PC-9 (cell line): ENCODE results near the gene SRA1. TPM values are rescaled to one million over a fixed set of nuclear protein-coding genes. Genes with fewer than 3 reads are reported as not detected.

Experiments used
- BruUV-seq: library from RNA; stranded (reverse); fragments of 400-500 nt; replicated peaks from 2 replicates; lab custom pipeline; 2021; lab: Mats Ljungman, UMichigan
- CTCF ChIA-PET: fragments of 300-600 bp; sonication (Branson Sonifier 250); formaldehyde crosslinking; loops from one replicate; lab custom pipeline; 2022; ENCODE audit warnings: antibody characterized with exemption; lab: Charles Lee
- POLR2A ChIA-PET: fragments of 300-600 bp; sonication (Branson Sonifier 250); formaldehyde crosslinking; loops from one replicate; lab custom pipeline; 2022; ENCODE audit warnings: antibody characterized with exemption; ENCODE audit not compliant: unreplicated experiment; lab: Charles Lee
- DNase-seq, 2 experiments: peaks; one replicate each; pipeline versions ENCODE4 v3.0.0 to v3.0.0-alpha.2; 2015 to 2022; ENCODE audit warnings: mixed read lengths in 1 of 2
- H2AFZ ChIP-seq: fragments of 200-600 bp; sonication (generic); 2 replicates; pipeline ENCODE4 v1.8.1; 2017; ENCODE audit warnings: antibody characterized with exemption
- H3F3A ChIP-seq: fragments of 200-600 bp; sonication (generic); 2 replicates; pipeline ENCODE4 v1.8.1; 2017; ENCODE audit warnings: antibody characterized with exemption, mild to moderate bottlenecking, low read depth; ENCODE audit not compliant: insufficient read depth
- H3K27ac ChIP-seq: fragments of 200-600 bp; sonication (generic); 2 replicates; pipeline ENCODE4 v1.6.1; 2016; ENCODE audit warnings: mixed run types
- H3K27me3 ChIP-seq: fragments of 200-600 bp; sonication (generic); 2 replicates; pipeline ENCODE4 v1.6.1; 2016; ENCODE audit warnings: low read depth, mixed run types; ENCODE audit not compliant: insufficient read depth
- H3K36me3 ChIP-seq: fragments of 200-600 bp; sonication (generic); 2 replicates; pipeline ENCODE4 v1.6.1; 2016; ENCODE audit warnings: low read depth, mixed run types
- H3K4me1 ChIP-seq: fragments of 200-600 bp; sonication (generic); replicated peaks from 2 replicates; pipeline ENCODE4 v1.6.1; 2016; ENCODE audit warnings: mixed run types; ENCODE audit not compliant: insufficient read depth
- H3K4me2 ChIP-seq: fragments of 200-600 bp; sonication (generic); 2 replicates; pipeline ENCODE4 v1.6.1; 2017; ENCODE audit warnings: mixed run types
- H3K4me3 ChIP-seq: fragments of 200-600 bp; sonication (generic); 2 replicates; pipeline ENCODE4 v1.6.1; 2016; ENCODE audit warnings: mixed run types
- H3K79me2 ChIP-seq: fragments of 200-600 bp; sonication (generic); 2 replicates; pipeline ENCODE4 v1.6.1; 2017; ENCODE audit warnings: low read depth, mixed run types
- H3K9me2 ChIP-seq: fragments of 200-600 bp; sonication (generic); 2 replicates; pipeline ENCODE4 v1.8.1; 2017; ENCODE audit warnings: mild to moderate bottlenecking; ENCODE audit not compliant: insufficient read depth
- H3K9me3 ChIP-seq: fragments of 200-600 bp; sonication (generic); 2 replicates; pipeline ENCODE4 v1.8.1; 2016; ENCODE audit warnings: low read depth; ENCODE audit not compliant: insufficient read depth
- H4K20me1 ChIP-seq: fragments of 200-600 bp; sonication (generic); 2 replicates; pipeline ENCODE4 v1.8.1; 2017; ENCODE audit not compliant: insufficient read depth
- EZH2 ChIP-seq: fragments of 200-600 bp; sonication (generic); IDR thresholded peaks from 2 replicates; pipeline ENCODE4 v1.8.0; 2017; ENCODE audit warnings: antibody characterized with exemption, low read depth
- intact Hi-C: fragments of 100-400 bp; cut with micrococcal nuclease; formaldehyde crosslinking; loops from one replicate; pipeline ENCODE4 v1.10.0; 2022; ENCODE audit not compliant: unreplicated experiment
- total RNA-seq: library from RNA; stranded (reverse); gene quantifications from 2 replicates; pipeline ENCODE4 v1.2.3, GENCODE V29; 2021
- TF ChIP-seq, protein P1 (sequence below): fragments of 200-600 bp; sonication (generic); conservative IDR thresholded peaks from 2 replicates; pipeline ENCODE4 v1.6.1; 2017; ENCODE audit warnings: mixed run types, antibody characterized with exemption, mild to moderate bottlenecking, moderate library complexity

The SRA1 gene
- total RNA-seq, 1 experiment from 2014 or later = 36.1 TPM

DNA sequence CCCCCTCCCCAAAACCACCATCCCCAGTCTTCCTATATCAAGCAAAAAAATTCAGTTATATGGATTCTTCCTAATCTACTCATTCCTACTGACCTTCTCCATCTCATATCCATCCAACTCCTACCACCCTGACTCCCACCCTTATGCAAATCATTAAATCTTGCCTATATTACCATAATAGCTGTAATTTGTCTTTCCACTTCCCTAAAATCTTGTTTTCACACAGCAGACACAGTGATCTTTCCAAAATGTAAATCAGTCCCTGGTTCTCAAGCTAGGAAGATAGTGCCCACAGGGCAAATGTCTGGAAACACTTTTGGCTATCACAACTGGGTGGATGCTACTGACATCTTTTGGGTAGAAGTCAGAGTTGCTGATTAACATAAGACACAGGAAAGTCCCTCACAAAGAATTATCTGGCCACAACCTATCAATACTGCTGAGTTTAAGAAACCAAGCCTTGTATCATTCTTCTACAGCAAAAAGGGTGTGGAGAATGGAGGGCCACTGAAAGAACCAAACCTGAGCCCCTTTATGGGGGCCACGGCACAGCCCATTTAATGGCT is 1.4 kb downstream of the SRA1 start:
- Histone ChIP-seq H3K4me2 (peak overlapping the region; percentile 90), H4K20me1 (no peaks in the 10 kb centered on the region), H3K4me1 (peaks cover 10% of the 10 kb centered on the region), H3K9me2 (no peaks in the 10 kb centered on the region), H3K27me3 (no peaks in the 10 kb centered on the region), H3K79me2 (peaks cover 29% of the 10 kb centered on the region), H3K4me3 (peak overlapping the region; percentile 73), H3K27ac (no peak overlapping the region), H3F3A (peaks cover 18% of the 10 kb centered on the region; the same call in 1 of the 2 replicates), H3K9me3 (no peaks in the 10 kb centered on the region), H2AFZ (no peak overlapping the region), H3K36me3 (no peaks in the 10 kb centered on the region)
- no TSS peak for BruUV-seq
- TF ChIP-seq, protein P1, sequence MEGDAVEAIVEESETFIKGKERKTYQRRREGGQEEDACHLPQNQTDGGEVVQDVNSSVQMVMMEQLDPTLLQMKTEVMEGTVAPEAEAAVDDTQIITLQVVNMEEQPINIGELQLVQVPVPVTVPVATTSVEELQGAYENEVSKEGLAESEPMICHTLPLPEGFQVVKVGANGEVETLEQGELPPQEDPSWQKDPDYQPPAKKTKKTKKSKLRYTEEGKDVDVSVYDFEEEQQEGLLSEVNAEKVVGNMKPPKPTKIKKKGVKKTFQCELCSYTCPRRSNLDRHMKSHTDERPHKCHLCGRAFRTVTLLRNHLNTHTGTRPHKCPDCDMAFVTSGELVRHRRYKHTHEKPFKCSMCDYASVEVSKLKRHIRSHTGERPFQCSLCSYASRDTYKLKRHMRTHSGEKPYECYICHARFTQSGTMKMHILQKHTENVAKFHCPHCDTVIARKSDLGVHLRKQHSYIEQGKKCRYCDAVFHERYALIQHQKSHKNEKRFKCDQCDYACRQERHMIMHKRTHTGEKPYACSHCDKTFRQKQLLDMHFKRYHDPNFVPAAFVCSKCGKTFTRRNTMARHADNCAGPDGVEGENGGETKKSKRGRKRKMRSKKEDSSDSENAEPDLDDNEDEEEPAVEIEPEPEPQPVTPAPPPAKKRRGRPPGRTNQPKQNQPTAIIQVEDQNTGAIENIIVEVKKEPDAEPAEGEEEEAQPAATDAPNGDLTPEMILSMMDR = no peak
- no peak for TF ChIP-seq EZH2
- intact Hi-C loops = loop anchor here (2.0 kb wide), 2 partner anchors 91 to 163 kb away; partner anchors contain the start of genes IK and NDUFA2
- POLR2A ChIA-PET = no interaction called here
- no peak for DNase-seq
- CTCF ChIA-PET = no interaction called here

DNA sequence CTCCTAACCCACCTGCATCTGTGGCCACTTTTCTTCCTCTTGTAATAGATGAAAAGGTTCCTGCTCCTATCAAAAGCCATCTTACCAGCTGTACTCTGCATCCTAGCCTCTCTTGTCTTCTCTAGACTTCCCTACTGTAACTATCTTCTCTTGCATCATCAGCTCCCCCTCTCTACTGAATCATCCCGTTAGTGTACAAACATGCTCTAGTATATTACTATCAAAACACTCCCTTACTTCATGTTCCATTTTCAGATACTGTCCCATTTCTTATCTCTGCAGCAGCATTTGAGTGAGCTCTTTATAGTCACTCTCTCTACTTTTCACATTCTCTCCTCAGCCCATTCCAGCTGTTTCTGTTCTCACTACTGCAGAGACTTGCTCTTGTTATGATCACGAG is 2.8 kb downstream of the SRA1 start:
- no peaks in the 10 kb centered on the region for H3K27me3 ChIP-seq
- no peak for DNase-seq
- POLR2A ChIA-PET = interaction anchor here (0.6 to 1.0 kb wide), 2 partner anchors 56 to 146 kb away, joined by 3 to 12 read pairs; partner anchors contain the start of gene ZMAT2
- CTCF ChIA-PET = no interaction called here
- H3K4me1 ChIP-seq = peaks cover 10% of the 10 kb centered on the region
- peaks cover 22% of the 10 kb centered on the region; the same call in 1 of the 2 replicates for H3F3A ChIP-seq
- no peak overlapping the region for H3K4me2 ChIP-seq
- H3K9me3 ChIP-seq = no peaks in the 10 kb centered on the region
- TF ChIP-seq, protein P1 = no peak
- TF ChIP-seq EZH2 = no peak
- H3K4me3 ChIP-seq = no peak overlapping the region
- BruUV-seq = no TSS peak
- H3K9me2 ChIP-seq = no peaks in the 10 kb centered on the region
- no peak overlapping the region for H2AFZ ChIP-seq
- peaks cover 29% of the 10 kb centered on the region for H3K79me2 ChIP-seq
- H4K20me1 ChIP-seq = no peaks in the 10 kb centered on the region
- H3K36me3 ChIP-seq = no peaks in the 10 kb centered on the region
- H3K27ac ChIP-seq = no peak overlapping the region; the same call in 1 of the 2 replicates
- intact Hi-C loops = no loop called here

DNA sequence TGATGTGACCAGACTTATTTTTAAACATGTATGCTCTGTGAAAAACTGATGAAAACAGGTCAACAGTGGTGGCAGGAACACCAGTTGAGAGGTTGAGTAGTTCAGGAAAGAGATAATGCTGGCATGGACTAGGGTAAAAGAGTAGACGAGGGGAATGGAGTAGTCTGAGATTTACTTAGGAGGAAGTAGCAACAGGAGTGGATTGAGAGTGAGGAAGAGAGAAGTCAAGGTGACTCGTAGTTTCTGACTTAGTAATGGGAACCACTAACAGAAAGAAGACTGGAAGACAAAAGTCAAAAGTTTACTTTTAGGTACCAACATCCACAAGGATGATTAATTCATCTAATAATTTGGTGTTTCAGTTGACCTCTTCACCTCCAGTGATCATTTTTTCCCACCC is 3.6 kb downstream of the SRA1 start:
- ChIA-PET CTCF (no interaction called here), POLR2A (no interaction called here)
- H3K4me3 ChIP-seq = no peak overlapping the region
- peak overlapping the region; percentile 3; the same call in 1 of the 2 replicates for H3K27ac ChIP-seq
- no peak overlapping the region for H2AFZ ChIP-seq
- peaks cover 10% of the 10 kb centered on the region for H3K4me1 ChIP-seq
- no peaks in the 10 kb centered on the region for H3K9me3 ChIP-seq
- H3K9me2 ChIP-seq = no peaks in the 10 kb centered on the region
- TF ChIP-seq EZH2 = no peak
- TF ChIP-seq, protein P1 = no peak
- H3K36me3 ChIP-seq = no peaks in the 10 kb centered on the region
- no peaks in the 10 kb centered on the region for H3K27me3 ChIP-seq
- H4K20me1 ChIP-seq = peaks cover 4% of the 10 kb centered on the region; the same call in 1 of the 2 replicates
- no peak for DNase-seq
- H3K79me2 ChIP-seq = peaks cover 29% of the 10 kb centered on the region
- H3K4me2 ChIP-seq = no peak overlapping the region
- no TSS peak for BruUV-seq
- intact Hi-C loops = no loop called here
- H3F3A ChIP-seq = peaks cover 26% of the 10 kb centered on the region; the same call in 1 of the 2 replicates
